ENCODE results near the gene FAM20C.
"Not testable (repeated sequence)": the region's sequence is repeated elsewhere in the genome, so short reads cannot be mapped to it uniquely, and the experiment has no call there.

FAM20C gene

GRCh38 chr7:171364-171904, 20.9 kb upstream of the FAM20C start:
- DNase-seq (ENCODE audit: insufficient read length, low spot score) (no peak), FAIRE-seq (no peak)

GRCh38 chr7:171912-172515, 20.4 kb upstream of the FAM20C start:
- FAIRE-seq (no peak), DNase-seq (ENCODE audit: insufficient read length, low spot score) (no peak)

GRCh38 chr7:173209-173918, 19.0 kb upstream of the FAM20C start:
- FAIRE-seq (no peak), DNase-seq (ENCODE audit: insufficient read length, low spot score) (no peak)

GRCh38 chr7:174716-175115, 17.7 kb upstream of the FAM20C start:
- no peak for FAIRE-seq
- DNase-seq (ENCODE audit: insufficient read length, low spot score), result no peak

- FAIRE-seq, result no peak
- no peak for DNase-seq (ENCODE audit: insufficient read length, low spot score)
Measured at GRCh38 chr7:175955-176354, 16.4 kb upstream of the FAM20C start.

- FAIRE-seq, result no peak
- DNase-seq (ENCODE audit: insufficient read length, low spot score), result no peak
Measured at GRCh38 chr7:176381-176780, 16.0 kb upstream of the FAM20C start.

- DNase-seq (ENCODE audit: insufficient read length, low spot score), result no peak
- no peak for FAIRE-seq
Measured at GRCh38 chr7:176786-177459, 15.4 kb upstream of the FAM20C start.

GRCh38 chr7:178444-178843, 13.9 kb upstream of the FAM20C start:
- DNase-seq (ENCODE audit: insufficient read length, low spot score), result no peak
- FAIRE-seq, result no peak

GRCh38 chr7:179209-179681, 13.1 kb upstream of the FAM20C start:
- DNase-seq (ENCODE audit: insufficient read length, low spot score) (no peak), FAIRE-seq (no peak)

- DNase-seq (ENCODE audit: insufficient read length, low spot score) (no peak), FAIRE-seq (no peak)
Measured at GRCh38 chr7:179948-180694, 12.2 kb upstream of the FAM20C start.

- FAIRE-seq (no peak), DNase-seq (ENCODE audit: insufficient read length, low spot score) (no peak)
Measured at GRCh38 chr7:181738-182137, 10.6 kb upstream of the FAM20C start.

GRCh38 chr7:182502-182901, 9.9 kb upstream of the FAM20C start:
- DNase-seq (ENCODE audit: insufficient read length, low spot score); FAIRE-seq: not testable (repeated sequence)

- no peak for FAIRE-seq
- DNase-seq (ENCODE audit: insufficient read length, low spot score), result no peak
Measured at GRCh38 chr7:183496-184292, 8.7 kb upstream of the FAM20C start.

GRCh38 chr7:184294-185264, 7.8 kb upstream of the FAM20C start:
- DNase-seq (ENCODE audit: insufficient read length, low spot score), result no peak
- no peak for FAIRE-seq

GRCh38 chr7:186516-187113, 5.8 kb upstream of the FAM20C start:
- DNase-seq (ENCODE audit: insufficient read length, low spot score), result no peak
- no peak for FAIRE-seq

GRCh38 chr7:187227-187927, 5.0 kb upstream of the FAM20C start:
- DNase-seq (ENCODE audit: insufficient read length, low spot score) (no peak), FAIRE-seq (no peak)

- no peak for DNase-seq (ENCODE audit: insufficient read length, low spot score)
- no peak for FAIRE-seq
Measured at GRCh38 chr7:188174-188573, 4.2 kb upstream of the FAM20C start.
